Hepatocyte (in vitro differentiated cells): ENCODE data around the gene GLP1R. TPM values are rescaled to one million over a fixed set of nuclear protein-coding genes. Genes with fewer than 3 reads are reported as not detected.

Experiments
- DNase-seq: peaks from one replicate; pipeline ENCODE4 v3.0.0-alpha.2; 2016; ENCODE audit warnings: low spot score
- H2AFZ ChIP-seq: fragments of 200-600 bp; sonication (generic); 2 replicates; pipeline ENCODE4 v1.6.0; 2016; ENCODE audit warnings: antibody characterized with exemption, mild to moderate bottlenecking
- H3K27ac ChIP-seq: fragments of 200-600 bp; sonication (generic); 2 replicates; pipeline ENCODE4 v1.5.1; 2016; ENCODE audit warnings: mild to moderate bottlenecking
- H3K27me3 ChIP-seq: fragments of 200-600 bp; sonication (generic); 2 replicates; pipeline ENCODE4 v1.6.1; 2016
- H3K36me3 ChIP-seq: fragments of 200-600 bp; sonication (generic); replicated peaks from 2 replicates; pipeline ENCODE4 v1.5.1; 2016; ENCODE audit warnings: low read depth; ENCODE audit not compliant: insufficient read depth
- H3K4me1 ChIP-seq: fragments of 200-600 bp; sonication (generic); 2 replicates; pipeline ENCODE4 v1.5.1; 2016; ENCODE audit warnings: mild to moderate bottlenecking, moderate library complexity; ENCODE audit not compliant: insufficient read depth
- H3K4me2 ChIP-seq: fragments of 200-600 bp; sonication (generic); 2 replicates; pipeline ENCODE4 v1.6.0; 2016
- H3K4me3 ChIP-seq: fragments of 200-600 bp; sonication (generic); 2 replicates; pipeline ENCODE4 v1.5.1; 2016; ENCODE audit warnings: mild to moderate bottlenecking
- H3K79me2 ChIP-seq: fragments of 200-600 bp; sonication (generic); 2 replicates; pipeline ENCODE4 v1.6.0; 2017; ENCODE audit warnings: mild to moderate bottlenecking
- H3K9me2 ChIP-seq: fragments of 200-600 bp; sonication (generic); replicated peaks from 2 replicates; pipeline ENCODE4 v1.6.0; 2017; ENCODE audit warnings: mild to moderate bottlenecking; ENCODE audit not compliant: insufficient read depth
- H3K9me3 ChIP-seq: fragments of 200-600 bp; sonication (generic); 2 replicates; pipeline ENCODE4 v1.5.1; 2016; ENCODE audit warnings: low read depth, mild to moderate bottlenecking
- H4K20me1 ChIP-seq: fragments of 200-600 bp; sonication (generic); 2 replicates; pipeline ENCODE4 v1.6.0; 2016; ENCODE audit warnings: mild to moderate bottlenecking; ENCODE audit not compliant: insufficient read depth, poor library complexity, severe bottlenecking
- CTCF ChIP-seq: fragments of 200-600 bp; sonication (generic); IDR thresholded peaks from 2 replicates; pipeline ENCODE4 v1.5.1; 2016; ENCODE audit warnings: antibody characterized with exemption, mild to moderate bottlenecking; ENCODE audit not compliant: poor library complexity
- EZH2 ChIP-seq: fragments of 200-600 bp; sonication (generic); IDR thresholded peaks from 2 replicates; pipeline ENCODE4 v1.6.1; 2016; ENCODE audit warnings: antibody characterized with exemption, mild to moderate bottlenecking, borderline replicate concordance
- EZH2phosphoT487 ChIP-seq: fragments of 200-600 bp; sonication (generic); IDR thresholded peaks from one replicate; pipeline ENCODE4 v1.6.1; 2018; ENCODE audit warnings: antibody characterized with exemption, mild to moderate bottlenecking, low read depth, moderate library complexity; ENCODE audit not compliant: unreplicated experiment, severe bottlenecking
- WGBS: methylation state at CpG from one replicate; pipeline ENCODE4 v1.1.6; 2016; ENCODE audit warnings: low lambda C conversion rate; ENCODE audit errors: missing lambda C conversion rate; 5-methylcytosine and 5-hydroxymethylcytosine counted together
- polyA plus RNA-seq: library from polyadenylated mRNA; unstranded; fragments of >200 nt; fragmentation: Nextera tagmentation; extraction: Ambion mirVana; gene quantifications from 2 replicates; pipeline ENCODE4 v1.2.1, GENCODE V29; 2016
- total RNA-seq: library from RNA; depleted of rRNA; stranded (reverse); fragments of >200 nt; gene quantifications from 2 replicates; pipeline ENCODE4 v1.2.3, GENCODE V29; 2014

GLP1R gene
- total and polyA plus RNA-seq, 2 experiments from 2014 or later, result 0.30 TPM; not detected in 1

DNA sequence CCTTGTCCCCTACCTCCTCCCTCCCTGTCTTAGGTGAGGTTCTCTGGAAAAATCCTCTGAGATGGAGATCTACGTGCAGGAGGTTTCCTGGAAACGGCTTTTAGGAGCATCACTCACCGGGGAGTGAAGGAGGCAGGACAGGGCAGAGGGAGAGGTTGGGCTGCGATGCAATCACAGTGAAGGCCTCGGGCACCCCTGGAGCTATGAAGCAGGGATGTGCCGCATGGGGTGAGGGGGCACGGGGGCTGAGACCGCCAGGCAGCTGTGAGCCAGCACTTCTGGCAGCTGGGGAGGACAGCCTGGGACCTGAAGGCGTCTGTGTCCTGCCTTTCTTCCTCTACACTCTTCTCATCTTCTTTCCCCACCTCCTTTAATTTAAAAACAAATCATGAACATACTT is 12.9 kb upstream of the GLP1R start:
- Histone ChIP-seq H3K4me3 (no peak overlapping the region), H3K9me3 (no peaks in the 10 kb centered on the region), H3K79me2 (no peaks in the 10 kb centered on the region), H3K4me2 (no peak overlapping the region), H3K36me3 (no peaks in the 10 kb centered on the region), H3K9me2 (no peaks in the 10 kb centered on the region), H4K20me1 (no peaks in the 10 kb centered on the region), H2AFZ (no peak overlapping the region), H3K27ac (no peak overlapping the region), H3K27me3 (peaks cover 72% of the 10 kb centered on the region), H3K4me1 (no peaks in the 10 kb centered on the region)
- TF ChIP-seq CTCF, result no peak
- no peak for TF ChIP-seq EZH2phosphoT487
- TF ChIP-seq EZH2, result no peak
- DNase-seq, result no peak
- WGBS, result 65% methylated on average over 9 of the region's 9 CpGs

- Histone ChIP-seq H3K27ac (no peak overlapping the region), H3K4me2 (no peak overlapping the region), H3K79me2 (no peaks in the 10 kb centered on the region), H3K9me2 (no peaks in the 10 kb centered on the region), H3K27me3 (peaks cover 68% of the 10 kb centered on the region), H3K4me1 (no peaks in the 10 kb centered on the region), H2AFZ (no peak overlapping the region), H3K9me3 (no peaks in the 10 kb centered on the region), H4K20me1 (no peaks in the 10 kb centered on the region), H3K36me3 (no peaks in the 10 kb centered on the region), H3K4me3 (no peak overlapping the region)
- 68% methylated on average over 4 of the region's 4 CpGs for WGBS
- no peak for DNase-seq
- TF ChIP-seq EZH2phosphoT487 (no peak), EZH2 (no peak), CTCF (no peak)
These were observed 11.5 kb upstream of the GLP1R start for GRCh38 chr6:39037082-39037508.

DNA sequence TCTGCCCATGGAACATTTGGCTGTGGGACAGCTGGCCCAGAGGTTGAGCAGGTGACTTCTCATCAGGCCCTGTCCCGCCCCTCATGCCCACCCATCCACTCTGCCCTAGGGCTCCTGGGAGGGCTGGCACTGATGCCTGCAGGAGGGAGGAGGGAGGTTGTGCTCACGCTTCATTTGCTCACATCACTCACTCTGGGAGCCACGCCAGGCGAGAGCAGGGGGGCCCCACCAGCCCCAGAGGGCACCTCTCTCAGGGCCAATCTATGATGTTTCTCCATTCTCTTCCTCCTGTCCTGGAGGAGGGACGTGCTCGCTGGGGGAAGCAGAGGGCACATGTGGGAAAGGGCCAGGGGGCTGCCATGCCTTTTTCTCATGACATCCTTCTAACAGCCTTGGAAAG is 10.9 kb upstream of the GLP1R start:
- Histone ChIP-seq H3K27me3 (peaks cover 64% of the 10 kb centered on the region), H2AFZ (no peak overlapping the region), H3K27ac (no peak overlapping the region), H3K4me3 (no peak overlapping the region), H3K9me3 (no peaks in the 10 kb centered on the region), H3K9me2 (no peaks in the 10 kb centered on the region), H3K4me1 (no peaks in the 10 kb centered on the region), H3K36me3 (no peaks in the 10 kb centered on the region), H3K79me2 (no peaks in the 10 kb centered on the region), H3K4me2 (no peak overlapping the region), H4K20me1 (no peaks in the 10 kb centered on the region)
- TF ChIP-seq EZH2phosphoT487, result no peak
- no peak for TF ChIP-seq CTCF
- TF ChIP-seq EZH2, result no peak
- 81% methylated on average over 6 of the region's 6 CpGs for WGBS
- DNase-seq, result no peak

GRCh38 chr6:39040080-39040673 is 8.4 kb upstream of the GLP1R start:
- TF ChIP-seq EZH2phosphoT487 (no peak), CTCF (no peak)
- peaks cover 45% of the 10 kb centered on the region for H3K27me3 ChIP-seq
- DNase-seq, result no peak
- no peaks in the 10 kb centered on the region for H4K20me1 ChIP-seq
- H3K9me2 ChIP-seq, result no peaks in the 10 kb centered on the region
- no peaks in the 10 kb centered on the region for H3K79me2 ChIP-seq
- no peaks in the 10 kb centered on the region for H3K9me3 ChIP-seq
- no peak overlapping the region for H3K4me3 ChIP-seq
- H3K4me1 ChIP-seq, result no peaks in the 10 kb centered on the region
- H3K4me2 ChIP-seq, result no peak overlapping the region
- WGBS, result 87% methylated on average over 10 of the region's 10 CpGs
- no peaks in the 10 kb centered on the region for H3K36me3 ChIP-seq
- no peak overlapping the region for H3K27ac ChIP-seq
- H2AFZ ChIP-seq, result no peak overlapping the region
